Fibroblast of villous mesenchyme (primary cell): ENCODE measurements around the gene GPR4. TPM values are rescaled to one million over a fixed set of nuclear protein-coding genes. Genes with fewer than 3 reads are reported as not detected.

Source experiments
- DNase-seq: peaks from one replicate; pipeline ENCODE4 v3.0.0-alpha.2; 2010; ENCODE audit warnings: low read depth
- H3K4me3 ChIP-seq: 2 replicates; pipeline ENCODE4 v1.5.1; 2011; ENCODE audit warnings: low read depth, mild to moderate bottlenecking, low read length
- total RNA-seq: library from RNA; depleted of rRNA; stranded (reverse); fragments of >200 nt; gene quantifications from 2 replicates; pipeline ENCODE4 v1.2.3, GENCODE V29; 2012
- TF ChIP-seq, protein P1 (sequence below): IDR thresholded peaks from 2 replicates; pipeline ENCODE4 v1.5.1; 2012; ENCODE audit warnings: low read depth, mild to moderate bottlenecking, low read length; ENCODE audit not compliant: insufficient read depth

Gene GPR4
- total RNA-seq, 1 donor = not detected

DNA sequence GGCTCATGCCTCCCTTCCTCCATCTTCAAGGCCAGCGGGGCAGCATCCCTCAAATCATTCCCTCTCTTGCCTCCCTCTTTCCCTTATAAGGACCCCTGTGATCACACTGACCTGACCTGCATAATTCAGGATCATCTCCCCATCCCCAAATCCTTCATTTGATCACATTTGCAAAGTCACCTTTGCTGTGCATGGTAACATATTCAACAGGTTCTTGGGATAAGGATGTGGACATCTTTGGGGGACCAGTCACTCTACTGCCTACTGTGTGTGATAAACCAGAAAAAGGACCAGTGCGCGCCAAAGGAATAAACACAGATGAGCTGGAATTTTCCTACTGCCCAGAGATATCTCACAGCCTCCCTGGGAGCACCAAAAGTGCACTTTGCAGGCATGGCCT is 25.3 kb downstream of the GPR4 start:
- DNase-seq = no peak
- TF ChIP-seq, protein P1, sequence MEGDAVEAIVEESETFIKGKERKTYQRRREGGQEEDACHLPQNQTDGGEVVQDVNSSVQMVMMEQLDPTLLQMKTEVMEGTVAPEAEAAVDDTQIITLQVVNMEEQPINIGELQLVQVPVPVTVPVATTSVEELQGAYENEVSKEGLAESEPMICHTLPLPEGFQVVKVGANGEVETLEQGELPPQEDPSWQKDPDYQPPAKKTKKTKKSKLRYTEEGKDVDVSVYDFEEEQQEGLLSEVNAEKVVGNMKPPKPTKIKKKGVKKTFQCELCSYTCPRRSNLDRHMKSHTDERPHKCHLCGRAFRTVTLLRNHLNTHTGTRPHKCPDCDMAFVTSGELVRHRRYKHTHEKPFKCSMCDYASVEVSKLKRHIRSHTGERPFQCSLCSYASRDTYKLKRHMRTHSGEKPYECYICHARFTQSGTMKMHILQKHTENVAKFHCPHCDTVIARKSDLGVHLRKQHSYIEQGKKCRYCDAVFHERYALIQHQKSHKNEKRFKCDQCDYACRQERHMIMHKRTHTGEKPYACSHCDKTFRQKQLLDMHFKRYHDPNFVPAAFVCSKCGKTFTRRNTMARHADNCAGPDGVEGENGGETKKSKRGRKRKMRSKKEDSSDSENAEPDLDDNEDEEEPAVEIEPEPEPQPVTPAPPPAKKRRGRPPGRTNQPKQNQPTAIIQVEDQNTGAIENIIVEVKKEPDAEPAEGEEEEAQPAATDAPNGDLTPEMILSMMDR = no peak
- H3K4me3 ChIP-seq = no peak overlapping the region

DNA sequence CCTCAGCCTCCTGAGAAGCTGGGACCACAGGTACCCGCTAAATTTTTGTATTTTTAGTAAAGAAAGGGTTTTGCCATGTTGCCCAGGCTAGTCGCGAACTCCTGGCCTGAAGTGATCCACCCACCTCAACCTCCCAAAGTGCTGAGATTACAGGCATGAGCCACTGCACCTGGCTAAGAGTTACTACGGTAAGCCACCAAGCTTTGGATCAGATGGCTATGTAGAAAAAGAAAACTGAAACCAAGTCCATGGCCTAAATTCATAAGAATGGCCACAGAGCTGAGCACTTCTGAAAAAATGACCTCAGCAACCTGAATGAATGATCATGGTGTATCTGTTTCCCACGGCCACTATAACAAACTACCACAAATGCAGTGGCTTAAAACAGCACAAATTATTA is 26.8 kb downstream of the GPR4 start:
- DNase-seq = no peak
- TF ChIP-seq, protein P1 = no peak
- no peak overlapping the region for H3K4me3 ChIP-seq

DNA sequence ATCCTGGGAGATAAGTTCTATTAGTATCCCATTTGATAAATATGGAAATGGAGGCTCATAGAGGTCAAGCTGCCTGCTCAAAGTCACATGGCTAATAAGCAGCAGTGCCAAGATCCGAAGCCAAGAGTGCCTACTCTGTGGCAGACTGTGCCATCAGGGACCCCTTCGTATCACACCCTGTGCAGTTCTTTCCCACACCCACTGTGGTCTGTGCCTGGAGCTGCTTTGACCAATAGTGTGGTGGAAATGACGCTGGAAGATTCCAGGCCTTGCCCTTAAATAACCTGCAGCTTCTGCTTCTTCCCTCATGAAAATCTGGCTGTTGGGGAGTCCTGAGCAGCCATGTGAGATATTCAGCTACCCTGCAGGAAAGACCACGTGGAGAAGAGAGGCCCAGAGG is 27.5 kb downstream of the GPR4 start:
- TF ChIP-seq, protein P1 = no peak
- DNase-seq = peak; percentile 38
- H3K4me3 ChIP-seq = no peak overlapping the region

DNA sequence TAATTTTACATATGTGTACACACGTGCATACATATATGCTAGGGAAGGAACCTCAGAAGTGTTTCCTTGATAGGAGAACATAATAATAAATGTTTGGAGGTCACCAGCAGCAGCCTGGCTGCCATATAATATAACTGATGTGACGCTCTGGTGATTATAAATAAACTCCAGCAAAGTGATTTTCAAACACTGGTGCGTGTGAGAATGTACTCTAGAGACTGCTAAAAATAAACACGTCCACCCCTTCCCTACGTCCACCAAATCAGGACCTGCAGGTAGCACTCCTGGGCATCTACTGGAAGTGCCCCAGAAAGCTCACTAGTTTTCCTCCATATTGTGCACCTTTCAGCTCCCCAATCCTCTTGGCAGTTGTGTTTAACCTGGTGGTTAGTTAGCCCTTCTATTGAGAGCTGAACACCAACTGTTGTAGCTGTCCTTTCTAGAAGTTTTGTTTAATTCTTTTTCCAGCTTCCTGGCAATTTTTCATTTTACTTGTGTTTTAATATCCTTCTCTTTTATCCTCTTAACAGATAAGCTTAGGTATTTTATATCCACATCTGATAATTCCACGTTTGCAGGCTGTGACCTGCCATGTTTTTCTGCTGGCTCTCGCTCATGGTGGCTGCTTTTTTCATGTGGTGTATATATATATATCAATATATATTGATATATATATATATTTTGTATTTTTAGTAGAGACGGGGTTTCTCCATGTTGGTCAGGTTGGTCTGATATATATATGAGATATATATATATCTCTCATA is 30.4 kb downstream of the GPR4 start:
- TF ChIP-seq, protein P1 = no peak
- no peak for DNase-seq
- H3K4me3 ChIP-seq = no peak overlapping the region

DNA sequence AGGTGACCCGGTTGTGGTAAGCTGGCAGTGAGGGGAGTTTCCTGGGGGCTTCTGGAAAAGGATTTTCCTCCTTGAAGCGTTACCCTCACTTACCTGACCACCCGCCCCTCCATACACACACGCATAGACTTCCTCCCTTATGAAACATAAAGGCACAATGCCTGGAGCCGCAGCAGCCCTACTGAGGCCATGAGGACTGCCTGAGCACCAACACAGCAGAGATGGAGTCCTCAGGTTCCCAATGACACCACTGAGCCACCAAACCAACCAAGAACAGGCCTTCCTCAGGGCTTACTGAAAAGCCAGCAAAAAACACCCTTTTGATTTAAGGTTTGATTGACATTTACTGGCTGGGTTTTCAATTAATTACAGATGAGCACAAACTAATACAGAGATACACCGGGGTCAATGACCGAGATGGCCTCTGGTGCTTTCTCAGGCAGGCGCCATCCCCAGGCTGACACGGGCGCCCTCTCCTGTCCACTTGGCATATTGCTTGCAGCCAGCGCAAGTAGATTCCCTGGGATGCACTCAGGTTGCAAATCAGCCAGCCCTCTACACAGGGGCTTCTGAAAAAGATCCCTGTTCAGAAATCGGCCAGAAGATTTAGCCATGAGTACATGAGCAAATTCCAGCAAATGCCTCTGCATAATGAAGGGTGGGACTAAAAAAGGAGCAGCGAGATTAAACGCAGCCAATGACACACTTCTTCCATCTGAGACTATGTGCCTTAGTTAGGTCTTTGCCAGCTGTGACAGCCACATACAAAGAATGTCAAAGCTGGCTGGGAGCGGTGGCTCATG is 32.2 kb downstream of the GPR4 start:
- no peak overlapping the region for H3K4me3 ChIP-seq
- TF ChIP-seq, protein P1 = peak; percentile 80
- DNase-seq = peak; percentile 39

DNA sequence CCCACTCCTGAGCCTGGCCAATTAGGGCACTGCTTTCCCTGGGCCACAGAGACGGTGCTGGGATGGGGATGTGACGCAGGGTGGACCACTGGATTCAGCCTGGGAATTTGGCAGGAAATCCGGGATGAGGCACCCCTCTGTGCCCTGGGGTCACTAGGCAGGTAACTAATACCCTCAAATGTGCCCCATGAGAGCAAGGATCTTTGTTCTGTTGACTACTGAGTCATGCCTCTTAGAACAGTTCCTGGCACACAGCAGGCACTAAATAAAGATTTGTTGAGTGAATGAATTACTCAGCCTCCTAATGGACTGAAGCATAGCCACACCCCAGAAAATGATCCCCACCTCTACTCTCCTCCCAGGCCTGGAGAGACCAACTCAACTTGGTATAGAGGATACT is 33.3 kb downstream of the GPR4 start:
- peak; percentile 29 for DNase-seq
- no peak overlapping the region for H3K4me3 ChIP-seq
- TF ChIP-seq, protein P1 = no peak
